Activated B cell treated with CpG ODN at 0.5 μM for 24 hours (primary cell): ENCODE data around the gene FXYD7. TPM values are rescaled to one million over a fixed set of nuclear protein-coding genes. Genes with fewer than 3 reads are reported as not detected.
"Not testable (repeated sequence)": the region's sequence is repeated elsewhere in the genome, so short reads cannot be mapped to it uniquely, and the experiment has no call there.

Experiments
- ATAC-seq: fragments of 200-7000 bp; cut with Tn5 transposase; one replicate; pipeline ENCODE4 v1.10.0; 2021; ENCODE audit warnings: low read depth, mild to moderate bottlenecking, moderate library complexity
- CTCF ChIA-PET: fragments of 350-600 bp; sonication (Branson Sonifier 250); formaldehyde crosslinking; loops from one replicate; lab custom pipeline; 2021; ENCODE audit warnings: antibody characterized with exemption; lab: Charles Lee
- POLR2A ChIA-PET: fragments of 350-600 bp; sonication (Branson Sonifier 250); formaldehyde crosslinking; loops from one replicate; lab custom pipeline; 2021; ENCODE audit warnings: antibody characterized with exemption; lab: Charles Lee
- DNase-seq: peaks from one replicate; pipeline ENCODE4 v3.0.0; 2022
- H3K27ac Mint-ChIP-seq: one replicate; pipeline ENCODE4 v1.8.0; 2020; ENCODE audit warnings: mixed read lengths
- H3K27me3 Mint-ChIP-seq: one replicate; pipeline ENCODE4 v1.8.0; 2021; ENCODE audit warnings: mixed read lengths
- H3K36me3 Mint-ChIP-seq: one replicate; pipeline ENCODE4 v1.8.0; 2021; ENCODE audit warnings: low read depth, mixed read lengths
- H3K4me1 Mint-ChIP-seq: one replicate; pipeline ENCODE4 v1.8.0; 2021; ENCODE audit warnings: mixed read lengths
- H3K4me3 Mint-ChIP-seq: one replicate; pipeline ENCODE4 v1.8.0; 2020; ENCODE audit warnings: mild to moderate bottlenecking, mixed read lengths
- H3K9me3 Mint-ChIP-seq: one replicate; pipeline ENCODE4 v1.8.0; 2020; ENCODE audit warnings: mixed read lengths
- intact Hi-C: fragments of 100-400 bp; cut with micrococcal nuclease; formaldehyde crosslinking; loops from one replicate; pipeline ENCODE4 v1.15.1; 2024
- total RNA-seq: library from RNA; stranded (reverse); gene quantifications from 2 replicates; pipeline ENCODE4 v1.2.3, GENCODE V29; 2022
- TF ChIP-seq, protein P1 (sequence below): fragments of 200-600 bp; IDR thresholded peaks from one replicate; pipeline ENCODE4 v1.8.0; 2022; ENCODE audit warnings: antibody characterized with exemption, mild to moderate bottlenecking

The FXYD7 gene
- total RNA-seq, 1 donor from 2014 or later = 3.0 TPM

GRCh38 chr19:35098413-35099049 lies 44.5 kb upstream of the FXYD7 start:
- TF ChIP-seq, protein P1, sequence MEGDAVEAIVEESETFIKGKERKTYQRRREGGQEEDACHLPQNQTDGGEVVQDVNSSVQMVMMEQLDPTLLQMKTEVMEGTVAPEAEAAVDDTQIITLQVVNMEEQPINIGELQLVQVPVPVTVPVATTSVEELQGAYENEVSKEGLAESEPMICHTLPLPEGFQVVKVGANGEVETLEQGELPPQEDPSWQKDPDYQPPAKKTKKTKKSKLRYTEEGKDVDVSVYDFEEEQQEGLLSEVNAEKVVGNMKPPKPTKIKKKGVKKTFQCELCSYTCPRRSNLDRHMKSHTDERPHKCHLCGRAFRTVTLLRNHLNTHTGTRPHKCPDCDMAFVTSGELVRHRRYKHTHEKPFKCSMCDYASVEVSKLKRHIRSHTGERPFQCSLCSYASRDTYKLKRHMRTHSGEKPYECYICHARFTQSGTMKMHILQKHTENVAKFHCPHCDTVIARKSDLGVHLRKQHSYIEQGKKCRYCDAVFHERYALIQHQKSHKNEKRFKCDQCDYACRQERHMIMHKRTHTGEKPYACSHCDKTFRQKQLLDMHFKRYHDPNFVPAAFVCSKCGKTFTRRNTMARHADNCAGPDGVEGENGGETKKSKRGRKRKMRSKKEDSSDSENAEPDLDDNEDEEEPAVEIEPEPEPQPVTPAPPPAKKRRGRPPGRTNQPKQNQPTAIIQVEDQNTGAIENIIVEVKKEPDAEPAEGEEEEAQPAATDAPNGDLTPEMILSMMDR = no peak
- Mint-ChIP-seq H3K27ac (no peak overlapping the region), H3K36me3 (no peaks in the 10 kb centered on the region), H3K4me3 (no peak overlapping the region), H3K9me3 (no peaks in the 10 kb centered on the region), H3K4me1 (no peaks in the 10 kb centered on the region), H3K27me3 (no peaks in the 10 kb centered on the region)
- DNase-seq (no peak), ATAC-seq (no peak)
- intact Hi-C loops = no loop called here
- POLR2A ChIA-PET = no interaction called here
- CTCF ChIA-PET = interaction anchor here (0.6 to 1.5 kb wide), 2 partner anchors 13 to 881 kb away, joined by 3 to 4 read pairs; no protein-coding TSS in a partner anchor

DNA sequence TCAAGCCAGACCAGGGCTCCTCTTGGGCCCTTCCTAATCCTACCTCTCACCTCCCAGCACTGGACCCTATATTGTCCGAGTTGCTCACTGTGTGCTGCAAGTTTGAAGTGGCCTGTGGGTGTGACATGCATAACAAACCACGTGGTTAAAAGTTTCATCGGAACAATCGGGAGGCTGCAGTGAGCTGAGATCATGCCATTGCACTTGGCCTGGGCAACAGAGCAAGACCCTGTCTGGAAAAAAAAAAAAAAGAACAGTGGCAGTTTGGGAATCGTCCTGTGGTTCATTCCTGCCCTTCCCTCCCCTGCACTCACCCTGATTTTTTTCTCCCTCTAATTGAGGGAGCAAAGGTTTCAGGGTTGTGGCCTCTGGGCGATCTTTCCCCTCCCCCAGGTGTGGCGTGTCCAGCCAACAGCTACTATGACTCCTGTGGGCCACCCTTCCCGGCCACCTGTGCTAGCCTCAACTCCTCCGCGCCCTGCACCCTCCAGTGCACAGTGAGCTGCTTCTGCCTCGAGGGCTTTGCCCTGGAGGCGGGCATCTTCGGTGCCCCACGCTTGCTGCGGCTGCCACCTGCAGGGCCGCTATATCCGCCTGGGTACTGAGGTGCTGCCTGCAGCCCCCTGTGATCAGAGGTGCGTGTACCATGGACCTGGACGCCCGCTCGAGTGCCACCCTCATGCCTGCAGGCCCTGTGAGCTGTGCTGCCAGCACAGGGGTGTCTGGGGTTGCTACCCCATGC lies 43.7 kb upstream of the FXYD7 start:
- intact Hi-C loops = no loop called here
- H3K36me3 Mint-ChIP-seq = no peaks in the 10 kb centered on the region
- no peak overlapping the region for H3K4me3 Mint-ChIP-seq
- CTCF ChIA-PET = interaction anchor here (0.9 kb wide), 1 partner anchor 32 kb away, joined by 4 read pairs; no protein-coding TSS in a partner anchor
- DNase-seq = no peak
- TF ChIP-seq, protein P1 = no peak
- POLR2A ChIA-PET = interaction anchor here (0.5 kb wide), 1 partner anchor 18 kb away, joined by 4 read pairs; no protein-coding TSS in a partner anchor
- H3K9me3 Mint-ChIP-seq = no peaks in the 10 kb centered on the region
- ATAC-seq = no peak
- no peak overlapping the region for H3K27ac Mint-ChIP-seq
- no peaks in the 10 kb centered on the region for H3K27me3 Mint-ChIP-seq
- H3K4me1 Mint-ChIP-seq = no peaks in the 10 kb centered on the region

- Mint-ChIP-seq H3K27ac (no peak overlapping the region), H3K9me3 (no peaks in the 10 kb centered on the region), H3K4me3 (no peak overlapping the region), H3K27me3 (no peaks in the 10 kb centered on the region), H3K4me1 (no peaks in the 10 kb centered on the region), H3K36me3 (no peaks in the 10 kb centered on the region)
- POLR2A ChIA-PET = no interaction called here
- DNase-seq = no peak
- intact Hi-C loops = no loop called here
- no peak for ATAC-seq
- TF ChIP-seq, protein P1 = no peak
- CTCF ChIA-PET = interaction anchor here (0.9 kb wide), 1 partner anchor 33 kb away, joined by 4 read pairs; no protein-coding TSS in a partner anchor
Measured at GRCh38 chr19:35099897-35100275, 43.2 kb upstream of the FXYD7 start.

- H3K4me1 Mint-ChIP-seq = no peaks in the 10 kb centered on the region
- no peaks in the 10 kb centered on the region for H3K9me3 Mint-ChIP-seq
- no peak for DNase-seq
- no peak overlapping the region for H3K4me3 Mint-ChIP-seq
- POLR2A ChIA-PET = no interaction called here
- no peaks in the 10 kb centered on the region for H3K36me3 Mint-ChIP-seq
- no peak overlapping the region for H3K27ac Mint-ChIP-seq
- intact Hi-C loops = no loop called here
- no peaks in the 10 kb centered on the region for H3K27me3 Mint-ChIP-seq
- TF ChIP-seq, protein P1 = no peak
- CTCF ChIA-PET = interaction anchor here (0.9 kb wide), 1 partner anchor 34 kb away, joined by 4 read pairs; no protein-coding TSS in a partner anchor
- no peak for ATAC-seq
Measured at GRCh38 chr19:35100588-35101533, 42.2 kb upstream of the FXYD7 start.

- H3K4me1 Mint-ChIP-seq, DNase-seq, ATAC-seq, H3K9me3 Mint-ChIP-seq, H3K27me3 Mint-ChIP-seq, H3K27ac Mint-ChIP-seq, H3K4me3 Mint-ChIP-seq, POLR2A ChIA-PET, H3K36me3 Mint-ChIP-seq, CTCF ChIA-PET, intact Hi-C loops: not testable (repeated sequence)
Measured at GRCh38 chr19:35101949-35102348, 41.1 kb upstream of the FXYD7 start.

DNA sequence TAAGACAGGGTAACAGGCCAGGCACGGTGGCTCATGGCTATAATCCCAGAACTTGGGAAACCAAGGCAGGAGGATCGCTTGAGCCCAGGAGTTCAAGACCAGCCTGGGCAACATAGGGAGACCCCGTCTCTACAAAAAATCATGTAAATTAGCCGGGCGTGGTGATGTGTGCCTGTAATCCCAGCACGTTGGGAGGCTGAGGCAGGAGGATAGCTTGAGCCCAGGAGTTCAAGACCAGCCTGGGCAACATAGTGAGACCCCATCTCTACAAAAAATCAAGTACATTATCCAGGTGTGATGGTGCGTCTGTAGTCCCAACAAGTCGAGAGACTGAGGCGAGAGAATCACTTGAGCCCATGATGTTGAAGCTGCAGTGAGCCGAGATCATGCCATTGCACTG lies 39.4 kb upstream of the FXYD7 start:
- DNase-seq, H3K4me3 Mint-ChIP-seq, POLR2A ChIA-PET, CTCF ChIA-PET, H3K4me1 Mint-ChIP-seq, intact Hi-C loops, H3K27me3 Mint-ChIP-seq, H3K36me3 Mint-ChIP-seq, H3K27ac Mint-ChIP-seq, H3K9me3 Mint-ChIP-seq, ATAC-seq: not testable (repeated sequence)
